Naive thymus-derived CD4-positive, alpha-beta T cell (primary cell): ENCODE measurements around the gene LEFTY1. TPM values are rescaled to one million over a fixed set of nuclear protein-coding genes. Genes with fewer than 3 reads are reported as not detected.
"Not testable (repeated sequence)": the region's sequence is repeated elsewhere in the genome, so short reads cannot be mapped to it uniquely, and the experiment has no call there.

ENCODE experiments used
- ATAC-seq: fragments of 150-1000 bp; cut with Tn5 transposase; 2 replicates; pipeline ENCODE4 v1.10.0; 2021; ENCODE audit warnings: mild to moderate bottlenecking, moderate library complexity
- CTCF ChIA-PET: fragments of 350-600 bp; sonication (Branson Sonifier 250); formaldehyde crosslinking; loops from one replicate; lab custom pipeline; 2021; ENCODE audit warnings: antibody characterized with exemption; lab: Charles Lee
- POLR2A ChIA-PET: fragments of 350-600 bp; sonication (Branson Sonifier 250); formaldehyde crosslinking; loops from one replicate; lab custom pipeline; 2021; ENCODE audit warnings: antibody characterized with exemption, inconsistent platforms; lab: Charles Lee
- DNase-seq, 9 donors: peaks; one replicate each; pipeline versions ENCODE4 v3.0.0 to v3.0.0-alpha.2; 2020 to 2022; ENCODE audit warnings: mixed read lengths in 1 of 9
- H3K27ac ChIP-seq: one replicate; pipeline ENCODE4 v1.7.0; 2013; ENCODE audit warnings: mild to moderate bottlenecking, low read depth, low read length, moderate library complexity
- H3K27me3 ChIP-seq, 2 donors: one replicate each; pipeline ENCODE4 v1.7.0; 2013; ENCODE audit warnings: low read length in 2 of 2, mild to moderate bottlenecking in 2 of 2, moderate library complexity in 2 of 2; ENCODE audit not compliant: control insufficient read depth in 2 of 2, insufficient read depth in 2 of 2
- H3K36me3 ChIP-seq, 3 experiments: 1 replicate in 2 of 3; 2 replicates in 1 of 3; pipeline ENCODE4 v1.7.0; 2013; ENCODE audit warnings: low read length in 3 of 3, mild to moderate bottlenecking in 3 of 3, moderate library complexity in 1 of 3; ENCODE audit not compliant: insufficient read depth in 3 of 3, control insufficient read depth in 2 of 3
- H3K4me1 ChIP-seq, 2 donors: one replicate each; pipeline ENCODE4 v1.7.0; 2013; ENCODE audit warnings: low read length in 2 of 2, mild to moderate bottlenecking in 2 of 2, moderate library complexity in 1 of 2; ENCODE audit not compliant: control insufficient read depth in 2 of 2, insufficient read depth in 2 of 2
- H3K4me3 ChIP-seq: 2 replicates; pipeline ENCODE4 v1.7.0; 2013; ENCODE audit warnings: mild to moderate bottlenecking, low read length
- H3K9me3 ChIP-seq, 3 experiments: 1 replicate in 2 of 3; 2 replicates in 1 of 3; pipeline ENCODE4 v1.7.0; 2013; ENCODE audit warnings: low read length in 3 of 3; ENCODE audit not compliant: control insufficient read depth in 2 of 3
- H3K27ac Mint-ChIP-seq, 9 donors: one replicate each; pipeline ENCODE4 v1.8.0; 2020 to 2022; ENCODE audit warnings: mixed read lengths in 9 of 9, mild to moderate bottlenecking in 8 of 9, moderate library complexity in 5 of 9, inconsistent platforms in 2 of 9
- H3K27me3 Mint-ChIP-seq, 5 donors: one replicate each; pipeline ENCODE4 v1.8.0; 2021 to 2022; ENCODE audit warnings: mixed read lengths in 5 of 5, mild to moderate bottlenecking in 1 of 5
- H3K36me3 Mint-ChIP-seq, 5 donors: one replicate each; pipeline ENCODE4 v1.8.0; 2020 to 2022; ENCODE audit warnings: mixed read lengths in 5 of 5, mild to moderate bottlenecking in 3 of 5, inconsistent platforms in 1 of 5
- H3K4me1 Mint-ChIP-seq, 7 donors: one replicate each; pipeline ENCODE4 v1.8.0; 2020 to 2022; ENCODE audit warnings: mixed read lengths in 7 of 7, mild to moderate bottlenecking in 3 of 7, inconsistent platforms in 1 of 7
- H3K4me3 Mint-ChIP-seq, 10 donors: one replicate each; pipeline ENCODE4 v1.8.0; 2020 to 2022; ENCODE audit warnings: mild to moderate bottlenecking in 10 of 10, mixed read lengths in 10 of 10, moderate library complexity in 6 of 10, inconsistent platforms in 2 of 10
- H3K9me3 Mint-ChIP-seq, 11 donors: one replicate each; pipeline ENCODE4 v1.8.0; 2020 to 2022; ENCODE audit warnings: mixed read lengths in 11 of 11, mild to moderate bottlenecking in 4 of 11, inconsistent platforms in 1 of 11, moderate library complexity in 1 of 11
- intact Hi-C, 2 donors: fragments of 100-400 bp; cut with micrococcal nuclease; formaldehyde crosslinking; loops; one replicate each; pipeline ENCODE4 v1.15.1; 2023
- polyA plus RNA-seq, 2 donors: library from polyadenylated mRNA; unstranded; fragments of 300-500 nt; fragmentation: Illumina TruSeq; gene quantifications; one replicate each; pipeline ENCODE4 v1.2.3, GENCODE V29; 2021
- total RNA-seq, 6 experiments: library from RNA in 5 of 6; stranded (reverse) in 5 of 6; gene quantifications; 1 replicate in 5 of 6; 2 replicates in 1 of 6; pipeline ENCODE4 v1.2.3 and lab custom pipeline; 2021 to 2026

LEFTY1 gene
- total RNA-seq (under 1 TPM in 2 of 5 experiments, not detected in 3; 0.84 to 0.85 TPM), polyA plus RNA-seq (not detected), total RNA-seq (lab: John Stamatoyannopoulos, UW) (not detected)

- Histone ChIP-seq H3K9me3 (no peaks in the 10 kb centered on the region), H3K27ac (no peak within 1 kb of the TSS), H3K4me3 (no peak within 1 kb of the TSS), H3K27me3 (no peaks in the 10 kb centered on the region), H3K36me3 (no peaks in the 10 kb centered on the region), H3K4me1 (peaks cover 0 to 5% of the 10 kb centered on the region in 2 donors)
- H3K9me3 Mint-ChIP-seq: no peaks in the 10 kb centered on the region
- ATAC-seq (peak; percentile 14), DNase-seq (no peak)
- peaks cover 0 to 37% (median 0%) of the 10 kb centered on the region in 5 donors for H3K27me3 Mint-ChIP-seq
- ChIA-PET CTCF (interaction anchor here (0.7 to 1.1 kb wide), 3 partner anchors 9 to 23 kb away, joined by 3 to 7 read pairs (median 3); no protein-coding TSS in a partner anchor), POLR2A (interaction anchor here (0.6 to 12.8 kb wide), 7 partner anchors 9 to 110 kb away, joined by 3 to 396 read pairs (median 4); partner anchors contain the start of genes SDE2 and TMEM63A)
- intact Hi-C loops: no loop called here
- H3K36me3 Mint-ChIP-seq: peaks cover 0 to under 1% (median 0%) of the 10 kb centered on the region in 5 donors
- no peak within 1 kb of the TSS for H3K4me3 Mint-ChIP-seq
- H3K27ac Mint-ChIP-seq: peak within 1 kb of the TSS in 6 of 9 donors; percentile 28 to 66 (median 60)
- peaks cover 1 to 32% (median 14%) of the 10 kb centered on the region in 7 donors for H3K4me1 Mint-ChIP-seq
Measured at GRCh38 chr1:225888898-225889601, at the start of gene LEFTY1. TSS of gene LEFTY1 (minus strand) at chr1:225889146. CDS start at chr1:225889066, 80 bp downstream.

GRCh38 chr1:225937048-225937968, 48.4 kb upstream of the LEFTY1 start:
- H3K4me3 ChIP-seq: no peak overlapping the region
- peak overlapping the region in 1 of 9 donors; percentile 25 for H3K27ac Mint-ChIP-seq
- H3K9me3 ChIP-seq: no peaks in the 10 kb centered on the region
- ATAC-seq (no peak), DNase-seq (no peak)
- intact Hi-C loops: no loop called here
- no peaks in the 10 kb centered on the region for H3K27me3 Mint-ChIP-seq
- no peaks in the 10 kb centered on the region for H3K4me1 ChIP-seq
- CTCF ChIA-PET: interaction anchor here (0.9 to 1.3 kb wide), 2 partner anchors 14 to 462 kb away, joined by 3 read pairs; no protein-coding TSS in a partner anchor
- no peak overlapping the region for H3K27ac ChIP-seq
- H3K9me3 Mint-ChIP-seq: no peaks in the 10 kb centered on the region
- H3K36me3 Mint-ChIP-seq: no peaks in the 10 kb centered on the region
- no peaks in the 10 kb centered on the region for H3K36me3 ChIP-seq
- no peaks in the 10 kb centered on the region for H3K27me3 ChIP-seq
- H3K4me1 Mint-ChIP-seq: peaks cover 0 to 6% (median 0%) of the 10 kb centered on the region in 7 donors
- POLR2A ChIA-PET: interaction anchor here (0.8 to 1.3 kb wide), 3 partner anchors 13 to 95 kb away, joined by 3 read pairs; partner anchors contain the start of gene PYCR2
- no peak overlapping the region for H3K4me3 Mint-ChIP-seq

GRCh38 chr1:225936523-225936922, 47.6 kb upstream of the LEFTY1 start:
- Mint-ChIP-seq H3K27me3 (no peaks in the 10 kb centered on the region), H3K9me3 (no peaks in the 10 kb centered on the region), H3K4me3 (no peak overlapping the region), H3K4me1 (peaks cover 0 to 5% (median 4%) of the 10 kb centered on the region in 7 donors), H3K27ac (peak overlapping the region in 1 of 9 donors; percentile 25), H3K36me3 (no peaks in the 10 kb centered on the region)
- Histone ChIP-seq H3K9me3 (no peaks in the 10 kb centered on the region), H3K4me3 (no peak overlapping the region), H3K36me3 (no peaks in the 10 kb centered on the region), H3K4me1 (no peaks in the 10 kb centered on the region), H3K27me3 (no peaks in the 10 kb centered on the region), H3K27ac (no peak overlapping the region)
- CTCF ChIA-PET: interaction anchor here (0.6 to 0.8 kb wide), 2 partner anchors 40 to 1943 kb away, joined by 4 to 5 read pairs; no protein-coding TSS in a partner anchor
- DNase-seq: no peak
- POLR2A ChIA-PET: no interaction called here
- intact Hi-C loops: no loop called here
- no peak for ATAC-seq

- H3K4me3 ChIP-seq, H3K36me3 Mint-ChIP-seq, H3K36me3 ChIP-seq, ATAC-seq, H3K27ac Mint-ChIP-seq, H3K4me1 Mint-ChIP-seq, intact Hi-C loops, H3K4me3 Mint-ChIP-seq, H3K27me3 Mint-ChIP-seq, POLR2A ChIA-PET, H3K9me3 Mint-ChIP-seq, H3K27ac ChIP-seq, H3K9me3 ChIP-seq, DNase-seq, H3K27me3 ChIP-seq, H3K4me1 ChIP-seq: not testable (repeated sequence)
- CTCF ChIA-PET: interaction anchor here (0.6 to 0.8 kb wide), 2 partner anchors 41 to 1943 kb away, joined by 4 to 5 read pairs; no protein-coding TSS in a partner anchor
Measured at GRCh38 chr1:225936086-225936485, 47.1 kb upstream of the LEFTY1 start.

GRCh38 chr1:225934711-225935110, 45.8 kb upstream of the LEFTY1 start:
- ChIA-PET CTCF (interaction anchor here (0.6 to 1.1 kb wide), 2 partner anchors 21 to 467 kb away, joined by 3 read pairs; no protein-coding TSS in a partner anchor), POLR2A (interaction anchor here (0.6 to 1.1 kb wide), 2 partner anchors 13 to 21 kb away, joined by 3 to 4 read pairs; no protein-coding TSS in a partner anchor)
- peaks cover 0 to 16% (median 6%) of the 10 kb centered on the region in 7 donors for H3K4me1 Mint-ChIP-seq
- Histone ChIP-seq H3K9me3 (no peaks in the 10 kb centered on the region), H3K27me3 (no peaks in the 10 kb centered on the region), H3K27ac (no peak overlapping the region), H3K36me3 (no peaks in the 10 kb centered on the region), H3K4me1 (no peaks in the 10 kb centered on the region), H3K4me3 (no peak overlapping the region)
- DNase-seq (no peak), ATAC-seq (no peak)
- no peaks in the 10 kb centered on the region for H3K9me3 Mint-ChIP-seq
- H3K27ac Mint-ChIP-seq: peak overlapping the region in 1 of 9 donors; percentile 30
- intact Hi-C loops: no loop called here
- H3K27me3 Mint-ChIP-seq: no peaks in the 10 kb centered on the region
- H3K4me3 Mint-ChIP-seq: no peak overlapping the region
- H3K36me3 Mint-ChIP-seq: no peaks in the 10 kb centered on the region

- no peak overlapping the region for H3K27ac ChIP-seq
- no peaks in the 10 kb centered on the region for H3K27me3 ChIP-seq
- Mint-ChIP-seq H3K4me3 (no peak overlapping the region), H3K27me3 (no peaks in the 10 kb centered on the region), H3K9me3 (no peaks in the 10 kb centered on the region), H3K36me3 (no peaks in the 10 kb centered on the region), H3K4me1 (peaks cover 6 to 31% (median 21%) of the 10 kb centered on the region in 7 donors), H3K27ac (no peak overlapping the region)
- peaks cover 0 to 10% of the 10 kb centered on the region in 2 donors for H3K4me1 ChIP-seq
- intact Hi-C loops: no loop called here
- DNase-seq (no peak), ATAC-seq (no peak)
- no peaks in the 10 kb centered on the region for H3K36me3 ChIP-seq
- ChIA-PET POLR2A (interaction anchor here (1.3 kb wide), 1 partner anchor 9 kb away, joined by 3 read pairs; the partner anchor contains the start of gene PYCR2), CTCF (interaction anchor here (0.9 kb wide), 1 partner anchor 30 kb away, joined by 3 read pairs; no protein-coding TSS in a partner anchor)
- H3K9me3 ChIP-seq: no peaks in the 10 kb centered on the region
- no peak overlapping the region for H3K4me3 ChIP-seq
Measured at GRCh38 chr1:225933072-225933471, 44.1 kb upstream of the LEFTY1 start.
